Measurements from ENCODE around the gene HSPA4. TPM values are rescaled to one million over a fixed set of nuclear protein-coding genes. Genes with fewer than 3 reads are reported as not detected.
A peak's percentile ranks its signal among the peaks of the same experiment; 100 is the strongest.

The HSPA4 gene
- total and polyA plus RNA-seq, 2 of the 13 experiments (the other 11 are each of a cell fraction or from before 2014, with no cell fraction given) = 36.6 to 231 TPM

GRCh38 chr5:133051542-133052316, at the start of gene HSPA4 (continued):
- TF ChIP-seq TFDP2 (CRISPR knock-in tag; IDR thresholded peaks at IDR 0.05) (no peak), ZNF7 (CRISPR knock-in tag; IDR thresholded peaks at IDR 0.05) (no peak), RORA (CRISPR knock-in tag; IDR thresholded peaks at IDR 0.05) (no peak), MAFK (conservative IDR thresholded peaks at IDR 0.05 in 1 of 2, IDR thresholded peaks at IDR 0.05 in 1 of 2; ENCODE audit: low read length in 2 of 2) (no peak), RAD51 (IDR thresholded peaks at IDR 0.05; ENCODE audit: borderline replicate concordance) (no peak), SP2 (CRISPR knock-in tag; IDR thresholded peaks at IDR 0.05) (peak; percentile 58), EEA1 (CRISPR knock-in tag; IDR thresholded peaks at IDR 0.05; ENCODE audit: borderline replicate concordance) (no peak; the same call in 1 of the 2 replicates), NR2F6 (IDR thresholded peaks at IDR 0.05) (no peak; the same call in 1 of the 2 replicates), NR2F6 (CRISPR knock-in tag; IDR thresholded peaks at IDR 0.05) (0 out of 2 replicates have a peak, but pooled peaks have one; percentile 29), SMC3 (IDR thresholded peaks at IDR 0.05; ENCODE audit: low read length) (no peak), ZNF777 (CRISPR knock-in tag; IDR thresholded peaks at IDR 0.05) (no peak; the same call in 1 of the 2 replicates), ZNF530 (CRISPR knock-in tag; IDR thresholded peaks at IDR 0.05; ENCODE audit: low read depth) (peak; percentile 44; the same call in 1 of the 2 replicates), ZNF234 (CRISPR knock-in tag; conservative IDR thresholded peaks at IDR 0.05) (peak; percentile 86; the same call in 1 of the 2 replicates), PTBP1 (IDR thresholded peaks at IDR 0.05; ENCODE audit: low read depth, low read length, poor library complexity, severe bottlenecking) (no peak), FOXJ3 (CRISPR knock-in tag; IDR thresholded peaks at IDR 0.05; ENCODE audit: borderline replicate concordance) (peak; percentile 84; the same call in 1 of the 2 replicates), ZNF761 (CRISPR knock-in tag; conservative IDR thresholded peaks at IDR 0.05) (no peak), ZMYM3 (CRISPR knock-in tag; IDR thresholded peaks at IDR 0.05) (peak; percentile 49; the same call in 1 of the 2 replicates), TRAFD1 (CRISPR knock-in tag; IDR thresholded peaks at IDR 0.05; ENCODE audit: borderline replicate concordance) (0 out of 2 replicates have a peak, but pooled peaks have one; percentile 6), KLF15 (CRISPR knock-in tag; IDR thresholded peaks at IDR 0.05; ENCODE audit: borderline replicate concordance) (no peak), ZNF589 (CRISPR knock-in tag; conservative IDR thresholded peaks at IDR 0.05) (no peak), HOXA5 (CRISPR knock-in tag; IDR thresholded peaks at IDR 0.05) (peak; percentile 62; the same call in 1 of the 2 replicates), NAIF1 (CRISPR knock-in tag; IDR thresholded peaks at IDR 0.05; ENCODE audit: borderline replicate concordance) (0 out of 2 replicates have a peak, but pooled peaks have one; percentile 62), ZFP37 (CRISPR knock-in tag; IDR thresholded peaks at IDR 0.05; ENCODE audit: borderline replicate concordance) (no peak), MEF2D (CRISPR knock-in tag; IDR thresholded peaks at IDR 0.05) (peak; percentile 53; the same call in 1 of the 2 replicates), U2AF2 (IDR thresholded peaks at IDR 0.05; ENCODE audit: low read depth, low read length) (no peak)
- TF ChIP-seq, protein P1, sequence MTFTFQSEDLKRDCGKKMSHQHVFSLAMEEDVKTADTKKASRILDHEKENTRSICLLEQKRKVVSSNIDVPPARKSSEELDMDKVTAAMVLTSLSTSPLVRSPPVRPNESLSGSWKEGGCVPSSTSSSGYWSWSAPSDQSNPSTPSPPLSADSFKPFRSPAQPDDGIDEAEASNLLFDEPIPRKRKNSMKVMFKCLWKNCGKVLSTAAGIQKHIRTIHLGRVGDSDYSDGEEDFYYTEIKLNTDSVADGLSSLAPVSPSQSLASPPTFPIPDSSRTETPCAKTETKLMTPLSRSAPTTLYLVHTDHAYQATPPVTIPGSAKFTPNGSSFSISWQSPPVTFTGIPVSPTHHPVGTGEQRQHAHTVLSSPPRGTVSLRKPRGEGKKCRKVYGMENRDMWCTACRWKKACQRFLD (CRISPR knock-in tag; IDR thresholded peaks at IDR 0.05; ENCODE audit: borderline replicate concordance) = peak; percentile 55; the same call in 1 of the 2 replicates
